Activated CD4-positive, CD25-positive, alpha-beta regulatory T cell treated with anti-CD3 and anti-CD28 coated beads, Interleukin-2, amount 50 U/mL, for 24 hours (primary cell): ENCODE results near the gene FKTN.

Experiments
- ATAC-seq, 2 donors: fragments of 150-1000 bp; cut with Tn5 transposase; one replicate each; pipeline ENCODE4 v1.10.0; 2021; ENCODE audit warnings: mild to moderate bottlenecking in 1 of 2, moderate library complexity in 1 of 2

FKTN gene

DNA sequence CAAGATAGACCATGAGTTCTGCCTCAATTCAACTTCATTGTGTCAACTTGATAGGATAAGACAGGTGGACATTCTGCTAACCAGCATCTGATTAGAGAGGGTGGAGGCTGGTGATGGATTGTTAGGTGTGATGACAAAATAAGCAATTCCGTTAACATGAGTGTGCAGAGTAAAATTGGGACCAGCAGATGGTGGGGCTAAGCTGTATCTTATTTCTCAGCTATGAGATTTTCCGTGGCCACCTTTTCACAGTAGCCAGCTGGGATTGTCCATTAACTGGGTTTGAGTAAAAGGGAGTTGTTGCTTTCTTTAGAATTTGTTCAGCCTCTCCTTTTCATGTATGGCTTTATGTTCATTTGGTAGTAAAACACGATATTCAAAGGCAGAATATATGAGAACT, 75.5 kb downstream of the FKTN start:
- ATAC-seq, result no peak

DNA sequence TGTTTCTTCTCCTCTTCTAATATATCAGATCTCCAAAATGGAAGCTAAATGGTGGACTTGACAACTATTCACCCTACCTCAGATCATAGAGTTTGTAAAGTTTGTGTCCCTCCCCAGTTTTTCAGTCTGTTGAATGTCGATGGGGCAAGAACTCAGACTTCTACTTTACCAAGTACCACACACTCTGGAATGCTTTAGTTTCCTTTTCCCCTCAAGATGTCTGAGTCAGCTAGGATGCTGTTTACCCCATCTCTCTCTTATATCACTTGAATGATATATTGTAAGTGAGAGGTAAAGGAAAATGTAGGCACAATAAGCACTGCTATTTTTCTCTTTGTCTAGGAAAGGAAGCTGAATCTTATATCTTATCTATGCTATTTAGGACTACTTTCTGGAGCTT, 78.4 kb downstream of the FKTN start:
- ATAC-seq, result no peak

DNA sequence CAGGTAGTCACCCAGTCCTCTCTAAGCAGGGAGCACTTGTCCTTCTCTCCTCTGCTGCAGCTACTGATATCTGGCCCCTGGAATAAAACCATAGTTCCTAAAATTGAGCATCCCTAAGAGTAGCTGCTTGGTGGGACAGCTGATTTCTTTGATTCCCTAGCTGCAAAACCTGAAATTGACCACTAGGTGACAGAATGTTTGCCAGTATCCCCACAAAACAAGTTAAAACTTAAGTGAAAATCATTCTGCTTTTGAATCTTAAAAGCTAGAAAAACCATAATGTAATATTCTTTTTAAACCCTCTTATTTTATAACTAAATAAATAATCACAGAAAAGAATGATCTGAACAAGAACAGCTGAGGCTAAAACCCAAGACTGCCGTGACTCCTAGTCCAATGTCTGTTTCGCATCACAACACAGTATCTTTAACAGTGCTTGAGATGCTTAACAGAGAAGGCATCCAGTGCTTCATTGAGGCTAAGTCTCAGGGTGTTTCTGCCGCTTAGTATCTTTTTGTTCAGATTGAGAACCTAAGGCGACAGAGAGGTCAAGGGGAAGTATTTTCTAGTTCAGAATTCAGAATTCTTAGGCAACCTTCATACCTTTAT, 80.0 kb downstream of the FKTN start:
- ATAC-seq, result no peak

DNA sequence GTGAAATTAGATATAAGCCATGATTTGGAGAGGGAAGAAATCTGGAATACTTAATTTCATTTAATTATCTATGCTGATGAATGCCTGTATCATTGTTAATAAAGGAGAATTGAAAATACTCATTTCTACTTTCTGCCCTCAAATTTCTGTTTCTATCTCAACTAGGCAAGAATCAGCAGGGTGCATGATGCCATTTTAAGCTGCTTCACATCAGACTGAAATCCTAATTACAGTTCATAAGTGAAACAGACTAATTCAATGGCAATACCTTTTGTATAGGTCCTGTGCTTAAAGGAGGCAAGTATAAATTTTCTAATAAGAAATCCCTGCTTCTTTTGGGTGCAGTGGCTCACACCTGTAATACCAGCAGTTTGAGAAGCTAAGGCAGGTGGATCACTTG, 82.0 kb downstream of the FKTN start:
- ATAC-seq, result no peak

DNA sequence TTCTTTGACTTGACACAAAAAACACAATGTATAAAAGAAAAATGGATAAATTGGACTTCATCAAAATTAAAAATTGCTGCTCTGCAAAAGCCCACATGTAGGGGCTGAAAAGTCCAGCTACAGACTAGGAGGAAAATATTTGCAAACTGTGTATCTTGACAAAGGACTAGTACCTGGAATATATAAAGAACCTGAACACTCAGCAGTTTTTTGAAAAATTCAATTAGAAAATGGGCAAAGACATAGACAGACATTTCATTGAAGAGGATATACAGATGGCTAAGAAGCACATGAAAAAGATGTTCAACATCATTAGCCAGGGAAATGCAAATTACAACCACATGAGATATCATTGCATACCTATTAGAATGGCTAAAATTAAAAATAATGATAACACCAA, 85.9 kb downstream of the FKTN start:
- no peak for ATAC-seq

DNA sequence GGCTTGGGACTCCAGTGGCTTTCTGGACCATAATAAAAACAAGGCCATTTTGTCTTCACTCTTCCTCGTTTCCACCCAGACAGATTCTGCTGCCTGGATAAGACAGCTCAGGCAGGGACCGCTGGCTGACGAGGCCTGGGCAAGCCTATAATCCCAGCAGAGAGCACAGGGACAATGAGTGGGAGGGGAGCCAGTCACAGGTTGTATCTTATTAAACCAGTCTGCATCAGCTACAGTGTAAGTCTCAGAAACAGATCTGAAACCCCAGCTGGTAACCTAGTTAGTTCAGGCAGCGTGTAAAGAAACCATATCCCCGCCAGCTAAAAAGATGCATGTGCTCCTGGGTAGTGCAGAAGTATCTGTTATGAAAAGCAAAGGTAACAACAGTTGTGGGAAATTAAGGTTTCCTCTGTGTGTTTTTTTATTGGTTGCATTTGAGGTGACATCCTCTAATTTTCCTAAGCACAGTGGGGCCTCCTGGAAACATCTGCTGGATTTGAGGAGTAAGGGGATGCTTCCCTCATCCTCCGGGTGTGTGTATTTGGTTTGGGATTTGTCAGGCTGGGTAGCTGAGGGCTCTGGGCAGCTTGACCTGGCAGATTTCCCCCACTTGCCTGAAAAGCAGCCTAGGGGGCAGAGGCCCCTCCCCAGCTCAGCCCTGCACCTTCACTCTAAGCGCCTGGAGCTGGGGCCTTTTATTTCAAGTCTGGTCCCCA, 89.1 kb downstream of the FKTN start:
- ATAC-seq, result no peak

DNA sequence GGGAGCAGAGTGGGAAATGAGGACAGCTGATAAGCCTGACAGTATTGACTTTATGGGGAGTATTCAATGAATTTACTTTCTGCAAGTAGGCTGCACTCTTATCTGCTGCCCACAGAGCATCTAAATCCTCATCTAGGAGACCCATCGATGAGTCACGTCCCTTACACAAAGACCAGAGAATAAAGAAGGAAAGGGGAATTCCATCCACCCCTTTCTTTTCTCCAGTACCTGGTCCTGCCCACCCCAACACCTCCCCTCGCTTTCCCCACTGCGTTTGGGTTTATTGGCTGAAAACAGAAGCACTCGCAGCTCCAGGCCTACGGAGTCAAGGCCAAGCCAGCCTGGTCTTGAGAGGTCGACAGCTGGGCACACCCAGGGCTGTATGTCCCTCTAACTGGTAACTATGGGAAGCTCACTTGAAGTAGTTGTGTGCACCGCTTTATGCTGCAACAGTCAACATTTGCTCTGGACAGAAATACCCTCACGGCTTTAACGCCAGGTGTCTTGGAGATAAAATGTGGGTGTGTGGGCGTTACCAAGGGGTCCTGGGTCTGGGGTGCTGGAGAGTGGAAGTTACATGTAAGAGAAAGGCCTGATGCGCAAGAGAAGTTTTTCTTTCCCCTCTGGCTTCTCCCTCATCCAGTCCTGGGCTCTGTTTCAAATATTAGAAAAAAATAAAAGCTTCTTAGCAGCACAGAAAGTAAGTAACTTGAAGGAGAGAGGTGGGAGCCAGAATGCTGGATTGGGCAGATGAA, 89.8 kb downstream of the FKTN start:
- no peak for ATAC-seq

DNA sequence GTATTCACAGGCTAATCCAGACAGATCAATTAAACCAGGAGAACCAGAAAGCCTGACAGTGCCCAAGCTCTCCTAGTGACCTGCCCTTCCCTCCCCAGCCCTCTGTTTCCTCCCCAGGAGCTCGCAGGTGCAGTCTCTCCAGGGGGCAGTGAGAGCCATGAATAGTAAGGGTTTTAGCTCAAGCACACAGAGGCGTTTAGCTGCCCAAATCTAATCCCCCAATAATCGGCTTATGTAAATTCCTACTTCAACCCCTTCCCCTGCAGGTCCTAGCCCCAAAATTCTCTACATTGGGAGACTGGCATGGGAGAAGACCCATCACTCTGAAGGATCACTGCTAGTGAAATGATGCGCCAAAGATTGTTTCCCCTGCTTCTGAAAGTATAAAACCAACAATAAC, 93.9 kb downstream of the FKTN start:
- no peak for ATAC-seq

DNA sequence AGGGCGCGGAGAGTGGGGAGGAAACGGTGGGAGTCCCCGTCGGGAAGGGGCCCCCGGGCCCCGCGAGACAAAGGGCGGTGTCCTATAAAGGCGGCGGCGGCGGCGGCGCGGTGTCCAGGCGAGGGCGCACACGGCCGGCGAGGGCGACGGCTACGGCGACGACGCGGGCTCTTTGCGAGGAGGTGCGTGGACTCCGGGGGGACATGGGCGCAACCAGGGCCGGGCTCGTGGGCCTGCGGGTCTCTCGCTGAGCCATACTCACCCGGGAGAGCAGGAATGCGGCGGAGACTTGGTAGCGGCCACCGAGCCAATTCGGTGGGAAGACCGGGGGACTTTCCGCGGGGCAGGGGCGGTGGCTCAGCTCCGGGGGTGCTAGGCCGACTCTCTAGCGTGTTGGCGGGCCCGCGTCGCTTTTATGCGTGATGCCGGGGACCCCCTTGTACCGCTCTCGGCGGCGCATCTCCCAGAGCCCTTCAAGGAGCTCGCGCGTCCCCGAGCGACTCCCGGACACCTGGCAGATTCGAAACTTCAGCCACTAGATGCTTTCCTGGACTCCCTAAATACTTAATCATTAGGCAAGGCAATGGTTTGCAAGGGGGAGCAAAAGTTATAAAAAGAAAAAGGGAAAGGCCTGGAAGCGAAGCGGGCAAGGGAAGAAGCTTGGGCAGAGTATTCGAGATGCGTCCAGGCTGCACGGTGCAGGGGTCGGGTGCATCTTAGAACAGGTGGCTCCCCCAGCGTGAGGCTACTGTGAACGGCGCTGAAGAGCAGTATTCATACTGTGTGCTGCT, 98.4 kb downstream of the FKTN start:
- ATAC-seq, result peak; percentile 18 to 27

DNA sequence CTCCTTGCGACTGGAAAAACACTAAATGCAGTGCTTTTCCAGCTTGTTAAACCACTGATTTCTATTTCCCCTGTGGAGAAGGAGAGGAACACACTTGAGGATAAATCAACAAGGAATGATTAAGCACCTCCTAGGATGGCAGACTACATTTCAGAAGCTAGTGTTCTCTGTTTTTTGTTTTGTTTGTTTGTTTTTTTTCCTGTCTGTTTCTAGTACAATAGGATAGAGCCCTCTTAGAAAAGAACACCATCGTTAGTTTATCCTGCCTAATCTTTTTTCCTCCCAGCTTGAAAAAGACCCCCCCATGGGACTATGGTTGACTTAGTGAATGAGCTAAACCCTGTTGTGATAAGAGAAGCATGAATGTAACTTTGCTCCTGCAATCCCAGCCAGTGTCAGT, 100.4 kb downstream of the FKTN start:
- no peak for ATAC-seq

DNA sequence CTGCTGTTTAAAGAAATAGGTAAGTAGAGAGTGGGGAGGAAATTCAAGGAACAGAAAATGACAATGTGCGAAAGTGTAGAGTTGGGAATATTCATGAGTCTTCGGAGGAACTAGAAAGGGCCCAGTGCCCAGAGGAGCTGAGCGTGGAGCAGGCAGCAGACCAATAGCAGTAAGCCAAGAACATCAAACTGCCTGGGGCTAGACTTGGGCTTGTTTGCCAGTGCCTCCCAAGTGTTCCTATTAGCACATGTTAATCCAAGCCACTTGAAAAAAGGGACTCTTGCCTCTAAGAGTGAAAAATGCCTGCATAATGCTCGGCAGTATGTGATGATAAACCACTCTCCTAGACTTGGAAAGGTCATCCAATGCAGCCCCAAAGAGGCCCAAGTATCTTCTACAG, 103.1 kb downstream of the FKTN start:
- no peak for ATAC-seq

DNA sequence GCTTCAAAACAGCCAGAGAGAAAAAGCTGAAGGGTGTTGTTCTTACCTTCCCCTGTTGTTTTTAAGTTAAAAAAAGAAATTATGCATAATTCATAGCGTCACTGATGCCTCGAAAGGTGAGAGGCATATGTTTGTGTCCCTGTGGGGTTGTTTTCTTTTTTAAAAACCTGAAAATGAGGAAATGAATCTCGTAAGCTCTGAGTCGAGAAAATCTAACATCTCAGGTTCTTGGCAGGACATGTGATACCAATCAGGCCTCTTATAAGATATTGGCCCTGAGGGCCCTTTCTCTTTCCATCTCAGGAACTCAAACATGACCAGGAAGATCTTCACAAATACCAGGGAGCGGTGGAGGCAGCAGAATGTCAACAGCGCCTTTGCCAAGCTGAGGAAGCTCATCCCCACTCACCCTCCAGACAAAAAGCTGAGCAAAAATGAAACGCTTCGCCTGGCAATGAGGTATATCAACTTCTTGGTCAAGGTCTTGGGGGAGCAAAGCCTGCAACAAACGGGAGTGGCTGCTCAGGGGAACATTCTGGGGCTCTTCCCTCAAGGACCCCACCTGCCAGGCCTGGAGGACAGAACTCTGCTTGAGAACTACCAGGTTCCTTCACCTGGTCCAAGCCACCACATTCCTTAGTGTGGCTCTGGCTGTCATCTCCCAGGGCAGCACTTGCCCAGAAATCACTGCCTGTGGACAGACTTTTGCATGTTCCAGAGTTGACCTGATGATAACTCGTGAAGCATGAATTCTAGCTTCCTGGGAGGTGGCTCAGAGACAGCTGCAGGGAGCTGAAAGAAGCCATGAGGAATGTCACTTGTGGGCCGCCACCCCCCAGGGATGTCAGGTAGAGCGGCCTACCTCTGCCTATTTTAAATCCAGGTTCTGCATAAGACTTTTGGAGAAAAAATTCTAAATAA, 104.5 kb downstream of the FKTN start, which contains the start of gene TAL2:
Gene TAL2 (plus strand): TSS at position 274 of the 921 bp plus-strand sequence. CDS start 40 bp downstream, at position 314.
- ATAC-seq, result no peak

DNA sequence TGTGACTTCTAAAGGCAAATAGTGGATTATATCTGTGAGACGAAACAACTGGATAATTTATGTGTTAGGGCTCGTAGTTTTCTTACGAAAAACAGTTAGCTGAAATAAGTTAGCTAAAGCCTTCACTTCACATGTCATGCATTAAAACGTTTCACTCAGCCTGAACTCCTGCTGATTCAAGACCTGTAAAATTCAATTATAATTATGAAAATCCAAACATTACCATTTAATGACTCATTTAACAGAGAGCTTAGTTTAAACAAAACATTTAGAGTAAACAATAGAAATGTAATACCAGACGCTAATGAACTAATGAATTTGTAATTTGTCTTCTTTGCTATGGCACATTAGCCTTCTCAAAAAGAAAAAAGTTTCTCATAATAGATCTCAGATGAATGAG, 106.0 kb downstream of the FKTN start:
- ATAC-seq, result no peak

DNA sequence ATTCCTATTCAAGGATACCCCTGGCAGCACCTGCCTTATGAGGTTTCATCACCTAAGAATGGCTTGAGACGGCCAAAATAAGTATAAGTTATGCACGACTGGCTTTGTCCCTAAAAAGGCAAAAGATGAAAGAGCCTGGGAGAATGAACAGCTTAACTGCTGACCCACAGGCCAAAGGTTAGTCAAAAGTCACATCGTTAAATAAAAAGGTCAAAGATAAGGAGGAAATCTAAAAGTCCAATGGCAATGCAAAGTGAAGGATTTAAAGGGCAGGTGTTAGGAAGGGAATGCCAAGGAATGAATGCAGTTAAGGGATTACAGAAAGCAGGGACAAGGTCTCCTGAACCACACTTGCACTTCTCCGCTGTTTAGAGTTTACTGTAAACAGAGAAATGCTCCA, 109.9 kb downstream of the FKTN start:
- ATAC-seq, result no peak

DNA sequence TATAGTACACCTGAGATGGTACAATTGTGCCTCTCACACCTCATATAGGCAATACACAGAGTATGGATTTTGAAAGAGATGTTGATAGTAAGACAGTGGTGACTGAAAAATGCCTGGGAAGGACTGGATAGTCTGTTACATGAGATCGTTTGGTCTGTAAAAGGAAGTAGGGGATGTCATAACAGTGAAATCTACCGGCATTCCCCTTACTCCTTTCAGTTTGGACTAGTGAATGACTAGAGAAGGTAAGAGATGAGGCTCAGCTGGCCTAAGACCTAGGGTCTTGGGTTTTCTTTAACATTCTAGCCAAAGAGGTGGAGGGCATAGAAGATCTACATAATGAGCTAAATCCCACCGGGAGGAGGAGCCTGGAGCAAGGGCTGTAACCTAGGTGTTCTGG, 112.4 kb downstream of the FKTN start:
- no peak for ATAC-seq

DNA sequence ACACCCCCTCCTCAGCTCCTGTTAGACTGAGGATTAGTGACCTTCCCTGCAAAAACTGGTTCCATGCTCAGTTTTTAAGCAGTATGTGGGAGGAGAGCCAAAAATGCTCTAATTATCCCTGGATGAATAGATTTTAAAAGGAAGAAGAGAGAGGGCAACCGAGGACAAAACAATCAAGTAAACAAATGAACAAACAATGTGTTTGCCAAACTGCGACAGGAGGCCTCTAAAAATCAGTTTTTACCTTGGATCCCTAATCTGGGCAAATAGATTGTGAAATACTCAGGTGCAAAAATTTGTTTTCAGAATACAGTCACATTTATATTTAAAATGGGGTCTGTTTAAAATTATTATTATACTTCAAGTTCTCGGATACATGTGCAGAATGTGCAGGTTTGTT, 112.8 kb downstream of the FKTN start:
- ATAC-seq, result no peak

DNA sequence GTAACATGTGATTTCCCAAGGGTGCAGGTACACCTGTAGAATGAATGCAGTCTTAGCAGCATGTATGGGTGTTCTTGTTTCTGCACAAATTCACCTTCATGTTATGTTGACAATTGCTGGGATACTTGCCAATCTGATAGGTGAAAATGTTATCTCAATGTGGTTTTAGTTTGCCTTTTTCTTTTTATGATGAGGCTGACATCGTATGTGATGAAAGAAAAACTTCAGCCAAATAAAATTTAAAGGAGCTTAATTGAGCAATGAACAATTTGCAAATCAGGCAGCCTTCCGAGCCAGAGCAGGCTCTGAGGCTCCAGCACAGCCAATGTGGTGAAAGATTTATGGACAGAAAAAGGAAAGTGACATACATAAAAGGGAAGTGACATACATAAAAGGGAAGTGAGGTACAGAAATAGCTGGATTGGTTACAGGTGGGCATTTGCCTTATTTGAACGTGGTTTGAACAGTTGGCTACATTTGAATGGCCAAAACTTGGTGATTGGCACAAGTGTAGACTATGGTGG, 114.8 kb downstream of the FKTN start:
- no peak for ATAC-seq

DNA sequence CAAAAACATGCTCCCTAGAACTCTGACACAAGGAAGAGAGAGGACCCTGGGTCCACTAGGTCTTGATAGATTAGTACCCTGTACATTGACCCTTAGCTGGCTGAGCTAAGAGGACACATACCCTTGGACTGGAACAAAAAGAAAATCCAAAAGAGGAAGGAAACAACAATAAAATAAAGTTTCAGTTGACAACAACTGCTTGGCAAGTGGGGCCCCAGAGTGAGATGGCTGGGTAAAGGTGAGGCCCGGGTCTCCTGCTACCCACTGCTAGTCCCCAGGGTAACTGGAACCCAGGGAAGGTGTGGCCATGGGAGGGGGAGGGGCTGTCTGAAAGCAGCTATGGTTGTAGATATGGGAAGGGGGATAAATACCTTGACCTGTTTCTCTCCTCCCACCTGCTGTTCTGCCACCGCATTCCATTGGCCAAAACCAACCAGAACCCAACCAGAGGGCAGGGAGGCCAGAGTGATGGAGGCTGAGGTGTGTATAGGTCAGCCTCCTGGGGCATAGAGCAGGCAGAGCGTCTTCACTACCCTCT, 116.0 kb downstream of the FKTN start:
- ATAC-seq, result no peak

DNA sequence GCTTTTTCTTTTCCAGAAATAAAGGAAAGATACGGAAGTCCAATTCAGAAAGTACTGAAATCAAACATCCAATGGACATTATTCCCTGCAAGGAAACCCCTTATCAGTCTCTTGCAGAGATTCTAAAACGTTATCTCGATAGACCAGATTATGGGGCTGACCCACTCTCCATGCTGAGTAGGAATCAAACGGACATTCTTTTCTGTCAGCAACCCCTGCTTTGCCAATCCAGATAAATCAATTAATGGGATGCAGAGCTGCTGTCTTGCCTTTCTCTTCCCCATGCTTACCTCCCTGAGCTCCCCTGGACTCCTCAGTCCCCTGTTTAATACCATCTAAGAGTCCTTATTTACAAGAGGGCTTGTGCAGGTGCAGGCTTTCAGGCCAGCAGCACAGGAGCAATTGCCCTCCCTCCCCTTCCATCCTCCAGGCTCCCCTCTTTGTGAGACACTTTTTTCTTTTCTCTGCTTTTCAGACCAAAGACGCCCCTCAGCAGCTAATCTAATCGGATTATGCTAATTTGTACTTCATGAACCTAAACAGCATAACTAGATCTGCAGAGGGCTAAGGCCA, 118.5 kb downstream of the FKTN start:
- no peak for ATAC-seq

DNA sequence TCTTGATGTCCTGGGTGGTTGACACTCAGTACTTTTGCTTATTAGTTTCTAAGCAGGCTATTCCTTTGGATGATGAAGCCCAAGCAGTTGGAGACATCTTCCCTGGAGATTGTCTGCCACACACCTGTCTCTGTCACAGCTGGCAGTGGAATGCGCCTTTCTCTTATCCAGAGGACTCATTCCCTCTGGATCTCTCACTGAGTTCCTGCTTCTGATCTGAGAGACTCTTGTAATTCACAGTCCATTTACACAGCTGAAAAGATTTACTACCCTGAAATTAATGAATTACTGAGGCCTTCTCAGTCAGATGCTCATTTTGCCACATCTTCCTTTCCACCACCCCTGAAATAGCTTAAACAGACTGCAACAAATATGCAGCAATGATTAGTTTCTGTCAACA, 120.2 kb downstream of the FKTN start:
- no peak for ATAC-seq

DNA sequence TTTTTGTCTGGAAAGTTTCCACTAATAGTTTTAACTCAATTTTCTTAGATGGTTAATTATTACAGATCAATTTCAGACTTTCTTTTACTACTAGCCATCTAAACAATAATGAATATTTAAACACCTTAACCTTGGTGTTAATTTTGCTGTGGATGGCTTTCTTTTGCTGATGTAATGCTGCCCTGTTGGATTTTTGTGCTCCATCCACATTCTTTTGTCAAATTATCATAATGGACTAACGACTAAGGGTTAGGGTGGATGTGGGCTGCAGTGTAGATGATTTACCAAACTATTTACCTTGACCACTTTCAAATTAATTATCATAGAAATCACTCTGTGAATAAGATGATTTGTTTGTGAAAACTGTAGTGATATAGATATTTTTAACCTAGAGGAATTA, 120.8 kb downstream of the FKTN start:
- ATAC-seq, result no peak
